H9 (cell line): ENCODE measurements around the gene LPAR1. TPM values are rescaled to one million over a fixed set of nuclear protein-coding genes. Genes with fewer than 3 reads are reported as not detected.

Experiments used
- DNase-seq: peaks from one replicate; pipeline ENCODE4 v3.0.0-alpha.2; 2017
- H2AFZ ChIP-seq: one replicate; pipeline ENCODE4 v1.6.1; 2013; ENCODE audit warnings: mild to moderate bottlenecking, low read length, control low read depth, moderate library complexity
- H2AK5ac ChIP-seq: 2 replicates; pipeline ENCODE4 v1.6.1; 2013; ENCODE audit warnings: low read length, control low read depth, mixed read lengths; ENCODE audit not compliant: insufficient read length
- H2BK120ac ChIP-seq: one replicate; pipeline ENCODE4 v1.6.1; 2013; ENCODE audit warnings: low read depth, mild to moderate bottlenecking, low read length, control low read depth, inconsistent platforms; ENCODE audit not compliant: poor library complexity, severe bottlenecking
- H2BK12ac ChIP-seq: 2 replicates; pipeline ENCODE4 v1.6.1; 2013; ENCODE audit warnings: low read length, control low read depth, mixed read lengths, low read depth; ENCODE audit not compliant: insufficient read length
- H2BK15ac ChIP-seq: 2 replicates; pipeline ENCODE4 v1.6.1; 2013; ENCODE audit warnings: low read depth, low read length, control low read depth
- H2BK20ac ChIP-seq: one replicate; pipeline ENCODE4 v1.6.1; 2013; ENCODE audit warnings: low read depth, mild to moderate bottlenecking, low read length, control low read depth, inconsistent platforms; ENCODE audit not compliant: poor library complexity, severe bottlenecking
- H2BK5ac ChIP-seq: 2 replicates; pipeline ENCODE4 v1.6.1; 2013; ENCODE audit warnings: low read length, control low read depth, mixed read lengths; ENCODE audit not compliant: insufficient read length
- H3K14ac ChIP-seq: 2 replicates; pipeline ENCODE4 v1.6.1; 2013; ENCODE audit warnings: low read length, control low read depth; ENCODE audit not compliant: insufficient read depth
- H3K18ac ChIP-seq: 2 replicates; pipeline ENCODE4 v1.6.1; 2013; ENCODE audit warnings: low read depth, mild to moderate bottlenecking, mixed read lengths, low read length, control low read depth; ENCODE audit not compliant: insufficient read length
- H3K23ac ChIP-seq: 2 replicates; pipeline ENCODE4 v1.6.1; 2013; ENCODE audit warnings: low read length, control low read depth, mixed read lengths, low read depth; ENCODE audit not compliant: insufficient read length
- H3K23me2 ChIP-seq: 2 replicates; pipeline ENCODE4 v1.6.1; 2013; ENCODE audit warnings: low read depth, mild to moderate bottlenecking, mixed read lengths, low read length, control low read depth; ENCODE audit not compliant: insufficient read length, poor library complexity, severe bottlenecking
- H3K27ac ChIP-seq: 2 replicates; pipeline ENCODE4 v1.5.1; 2013; ENCODE audit warnings: low read length, control low read depth, mixed read lengths, low read depth; ENCODE audit not compliant: insufficient read length
- H3K27me3 ChIP-seq: 2 replicates; pipeline ENCODE4 v1.6.1; 2013; ENCODE audit warnings: low read length, control low read depth, inconsistent platforms; ENCODE audit not compliant: insufficient read depth
- H3K4ac ChIP-seq: 2 replicates; pipeline ENCODE4 v1.6.1; 2013; ENCODE audit warnings: low read depth, mild to moderate bottlenecking, control low read depth, inconsistent platforms, low read length, moderate library complexity
- H3K4me1 ChIP-seq: 2 replicates; pipeline ENCODE4 v1.6.1; 2013; ENCODE audit warnings: low read length, control low read depth, inconsistent platforms; ENCODE audit not compliant: insufficient read depth
- H3K4me2 ChIP-seq: 2 replicates; pipeline ENCODE4 v1.6.1; 2013; ENCODE audit warnings: low read length, control low read depth, mixed read lengths; ENCODE audit not compliant: insufficient read length, insufficient read depth
- H3K56ac ChIP-seq: 2 replicates; pipeline ENCODE4 v1.6.1; 2013; ENCODE audit warnings: low read depth, mild to moderate bottlenecking, mixed read lengths, low read length, control low read depth; ENCODE audit not compliant: insufficient read length
- H3K79me1 ChIP-seq: 2 replicates; pipeline ENCODE4 v1.6.1; 2013; ENCODE audit warnings: low read depth, mild to moderate bottlenecking, moderate library complexity, low read length, control low read depth, inconsistent platforms; ENCODE audit not compliant: insufficient read depth, poor library complexity, severe bottlenecking
- H3K79me2 ChIP-seq: 2 replicates; pipeline ENCODE4 v1.6.1; 2013; ENCODE audit warnings: low read length, control low read depth, inconsistent platforms; ENCODE audit not compliant: insufficient read depth
- H3K9ac ChIP-seq: 2 replicates; pipeline ENCODE4 v1.6.1; 2013; ENCODE audit warnings: low read length, control low read depth, mixed read lengths; ENCODE audit not compliant: insufficient read length; ENCODE audit errors: extremely low read depth
- H3K9me3 ChIP-seq: one replicate; pipeline ENCODE4 v1.6.1; 2013; ENCODE audit warnings: low read depth, low read length, inconsistent platforms; ENCODE audit not compliant: control insufficient read depth
- H3T11ph ChIP-seq: one replicate; pipeline ENCODE4 v1.6.1; 2013; ENCODE audit warnings: mild to moderate bottlenecking, low read length, control low read depth, inconsistent platforms
- H4K20me1 ChIP-seq: one replicate; pipeline ENCODE4 v1.6.1; 2013; ENCODE audit not compliant: control insufficient read depth, insufficient read length, insufficient read depth
- H4K5ac ChIP-seq: 2 replicates; pipeline ENCODE4 v1.6.1; 2013; ENCODE audit warnings: low read depth, mild to moderate bottlenecking, mixed read lengths, low read length, control low read depth; ENCODE audit not compliant: insufficient read length
- H4K8ac ChIP-seq: replicated peaks from 2 replicates; pipeline ENCODE4 v1.6.1; 2013; ENCODE audit warnings: low read length, control low read depth, mixed read lengths, low read depth; ENCODE audit not compliant: insufficient read length
- H4K91ac ChIP-seq: 2 replicates; pipeline ENCODE4 v1.6.1; 2013; ENCODE audit warnings: low read depth, mild to moderate bottlenecking, moderate library complexity, mixed read lengths, low read length, control low read depth; ENCODE audit not compliant: insufficient read length
- H3K27ac Mint-ChIP-seq, 3 experiments: 2 replicates in 2 of 3; 3 replicates in 1 of 3; pipeline ENCODE4 v1.8.0; 2020 to 2021; ENCODE audit warnings: mixed read lengths in 3 of 3, mild to moderate bottlenecking in 1 of 3, moderate library complexity in 1 of 3
- H3K27me3 Mint-ChIP-seq: 2 replicates; pipeline ENCODE4 v1.8.0; 2021; ENCODE audit warnings: low read depth, mild to moderate bottlenecking, moderate library complexity, mixed read lengths
- H3K36me3 Mint-ChIP-seq, 3 experiments: 2 replicates in 2 of 3; 3 replicates in 1 of 3; pipeline ENCODE4 v1.8.0; 2020 to 2021; ENCODE audit warnings: low read depth in 3 of 3, mixed read lengths in 3 of 3; ENCODE audit not compliant: insufficient read depth in 1 of 3
- H3K4me1 Mint-ChIP-seq, 2 experiments: 2 replicates each; pipeline ENCODE4 v1.8.0; 2020; ENCODE audit warnings: mixed read lengths in 2 of 2
- H3K4me3 Mint-ChIP-seq, 2 experiments: 2 replicates in 1 of 2; 3 replicates in 1 of 2; pipeline ENCODE4 v1.8.0; 2020 to 2021; ENCODE audit warnings: mild to moderate bottlenecking in 2 of 2, mixed read lengths in 2 of 2, moderate library complexity in 1 of 2
- H3K9me3 Mint-ChIP-seq, 2 experiments: 2 replicates in 1 of 2; 3 replicates in 1 of 2; pipeline ENCODE4 v1.8.0; 2020; ENCODE audit warnings: mild to moderate bottlenecking in 2 of 2, mixed read lengths in 2 of 2, moderate library complexity in 1 of 2
- CTCF ChIP-seq: fragments of 200-600 bp; sonication (generic); conservative IDR thresholded peaks from 3 replicates; pipeline ENCODE4 v1.8.0; 2021; ENCODE audit warnings: antibody characterized with exemption, mild to moderate bottlenecking
- WGBS: extraction: QIAGEN DNeasy Blood & Tissue Kit; methylation state at CpG from one replicate; pipeline ENCODE4 v1.1.7; 2013; ENCODE audit warnings: missing lambda C conversion rate, low lambda C conversion rate, mixed read lengths; ENCODE audit not compliant: insufficient read length; ENCODE audit errors: extremely low coverage; 5-methylcytosine and 5-hydroxymethylcytosine counted together
- total RNA-seq: library from RNA; stranded (reverse); gene quantifications from 2 replicates; pipeline ENCODE4 v1.2.1, GENCODE V29; 2021

LPAR1 gene
- total RNA-seq, 1 experiment from 2014 or later: 1.3 TPM

- Histone ChIP-seq H4K5ac (no peak overlapping the region), H4K8ac (no peak overlapping the region), H2BK120ac (no peak overlapping the region), H3K14ac (no peak overlapping the region), H4K20me1 (no peaks in the 10 kb centered on the region), H4K91ac (no peak overlapping the region), H2AK5ac (no peak overlapping the region), H3K23me2 (no peaks in the 10 kb centered on the region), H3K79me1 (no peaks in the 10 kb centered on the region), H3K4me2 (no peak overlapping the region), H2BK15ac (no peak overlapping the region), H3K18ac (no peak overlapping the region), H3K9me3 (no peaks in the 10 kb centered on the region), H2BK5ac (no peak overlapping the region), H3K56ac (no peak overlapping the region), H3K27me3 (no peaks in the 10 kb centered on the region), H3K4ac (no peak overlapping the region), H3K27ac (no peak overlapping the region), H3K79me2 (no peaks in the 10 kb centered on the region), H3T11ph (no peak overlapping the region), H3K23ac (no peak overlapping the region), H3K9ac (no peak overlapping the region), H2BK12ac (no peak overlapping the region), H3K4me1 (no peaks in the 10 kb centered on the region), H2BK20ac (no peak overlapping the region), H2AFZ (no peak overlapping the region)
- no CpG with 5 or more reads among the region's 2 CpGs for WGBS
- Mint-ChIP-seq H3K4me3 (no peak overlapping the region), H3K27me3 (no peaks in the 10 kb centered on the region; the same call in 1 of the 2 replicates), H3K27ac (no peak overlapping the region), H3K36me3 (no peaks in the 10 kb centered on the region), H3K9me3 (no peaks in the 10 kb centered on the region), H3K4me1 (no peaks in the 10 kb centered on the region)
- no peak for TF ChIP-seq CTCF
- DNase-seq: no peak
Measured at GRCh38 chr9:111069183-111069582, 30.9 kb upstream of the LPAR1 start.
